Panc1 (cell line): Measurements from ENCODE around the gene LRBA. TPM values are rescaled to one million over a fixed set of nuclear protein-coding genes. Genes with fewer than 3 reads are reported as not detected.

ENCODE experiments used
- ATAC-seq: fragments of 200-7000 bp; cut with Tn5 transposase; 2 replicates; pipeline ENCODE4 v1.9.1; 2020; ENCODE audit warnings: mild to moderate bottlenecking, moderate library complexity
- BruUV-seq: library from RNA; stranded (reverse); fragments of 400-500 nt; replicated peaks from 2 replicates; lab custom pipeline; 2021; lab: Mats Ljungman, UMichigan
- CTCF ChIA-PET: fragments of 300-600 bp; sonication (Branson Sonifier 250); formaldehyde crosslinking; loops from one replicate; lab custom pipeline; 2022; ENCODE audit warnings: antibody characterized with exemption; lab: Charles Lee
- POLR2A ChIA-PET: fragments of 300-600 bp; sonication (Branson Sonifier 250); formaldehyde crosslinking; loops from one replicate; lab custom pipeline; 2022; ENCODE audit warnings: antibody characterized with exemption; lab: Charles Lee
- DNase-seq: peaks from one replicate; pipeline ENCODE4 v3.0.0-alpha.2; 2010; ENCODE audit warnings: low read depth, low spot score
- H3K27ac ChIP-seq: 2 replicates; pipeline ENCODE4 v1.5.1; 2011; ENCODE audit warnings: mild to moderate bottlenecking, low read length, inconsistent platforms
- H3K27me3 ChIP-seq: fragments of 200-500 bp; sonication (Bioruptor generic); 2 replicates; pipeline ENCODE4 v1.6.0; 2014; ENCODE audit warnings: low read length, inconsistent platforms; ENCODE audit not compliant: control insufficient read depth, insufficient read depth
- H3K36me3 ChIP-seq: fragments of 200-500 bp; sonication (Bioruptor generic); 2 replicates; pipeline ENCODE4 v1.5.1; 2014; ENCODE audit warnings: inconsistent platforms, mild to moderate bottlenecking, low read length, moderate library complexity; ENCODE audit not compliant: control insufficient read depth, insufficient read depth
- H3K4me1 ChIP-seq: 2 replicates; pipeline ENCODE4 v1.5.1; 2011; ENCODE audit warnings: inconsistent platforms, mild to moderate bottlenecking, low read length, moderate library complexity; ENCODE audit not compliant: control insufficient read depth, insufficient read depth
- H3K4me3 ChIP-seq, 2 experiments: 2 replicates each; pipeline ENCODE4 v1.5.1; 2011 to 2012; ENCODE audit warnings: low read depth in 2 of 2, low read length in 2 of 2, mild to moderate bottlenecking in 2 of 2, inconsistent platforms in 1 of 2, moderate library complexity in 1 of 2
- H3K9me3 ChIP-seq: fragments of 200-500 bp; sonication (Bioruptor generic); 2 replicates; pipeline ENCODE4 v1.5.1; 2014; ENCODE audit warnings: low read depth, mild to moderate bottlenecking, inconsistent platforms, low read length, moderate library complexity; ENCODE audit not compliant: control insufficient read depth, insufficient read depth
- POLR2AphosphoS5 ChIP-seq: IDR thresholded peaks from 2 replicates; pipeline ENCODE4 v1.6.1; 2012; ENCODE audit warnings: mild to moderate bottlenecking, low read depth, low read length, moderate library complexity
- SIN3A ChIP-seq: IDR thresholded peaks from 2 replicates; pipeline ENCODE4 v1.6.1; 2012; ENCODE audit warnings: low read depth, mild to moderate bottlenecking, low read length, moderate library complexity, borderline replicate concordance; ENCODE audit not compliant: insufficient read depth
- TCF7L2 ChIP-seq: IDR thresholded peaks from 2 replicates; pipeline ENCODE4 v1.6.1; 2011; ENCODE audit warnings: mild to moderate bottlenecking, low read depth, low read length, inconsistent platforms
- in situ Hi-C: cut with HindIII; loops from 2 replicates; pipeline ENCODE4 v1.10.0; 2016; ENCODE audit warnings: low sequenced_read_pairs, low pct_unique_long_range_greater_than_20kb
- intact Hi-C: fragments of 100-400 bp; cut with micrococcal nuclease; formaldehyde crosslinking; loops from one replicate; pipeline ENCODE4 v1.10.0; 2022; ENCODE audit not compliant: unreplicated experiment
- total RNA-seq: library from RNA; stranded (reverse); gene quantifications from one replicate; pipeline ENCODE4 v1.2.1, GENCODE V29; 2021; ENCODE audit not compliant: unreplicated experiment
- TF ChIP-seq, protein P1 (sequence below): fragments of 450-650 bp; IDR thresholded peaks from 2 replicates; pipeline ENCODE4 v1.5.1; 2017; ENCODE audit warnings: mild to moderate bottlenecking
- TF ChIP-seq, protein P2 (sequence below), 2 experiments: IDR thresholded peaks; 2 replicates each; pipeline ENCODE4 v1.6.1; 2011 to 2012; ENCODE audit warnings: low read depth in 2 of 2, control low read depth in 1 of 2, low read length in 1 of 2, mild to moderate bottlenecking in 1 of 2, moderate library complexity in 1 of 2; ENCODE audit not compliant: insufficient read depth in 1 of 2

LRBA gene
- total RNA-seq, 1 experiment from 2014 or later, result 26.4 TPM

DNA sequence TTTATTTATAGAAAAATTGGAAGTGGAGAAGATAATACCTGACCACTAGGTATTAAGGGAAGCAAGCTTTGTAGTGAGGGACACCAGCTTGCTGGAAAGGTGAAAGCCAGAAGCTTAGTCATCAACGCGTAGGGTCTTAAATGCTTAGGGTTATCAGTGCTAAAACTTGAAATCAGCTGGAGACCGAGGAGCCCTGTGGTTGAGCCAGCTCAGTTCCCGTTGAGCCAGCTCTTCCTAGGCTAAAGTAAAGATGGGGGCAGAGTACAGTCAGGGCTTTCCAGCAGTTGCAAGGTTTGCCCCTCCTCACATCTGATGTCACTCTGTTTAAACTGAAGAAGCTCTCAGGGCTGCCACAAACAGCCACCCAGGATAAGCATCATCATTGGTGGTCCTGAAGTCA lies 696.1 kb downstream of the LRBA start:
- CTCF ChIA-PET, result no interaction called here
- Histone ChIP-seq H3K4me3 (no peak overlapping the region), H3K4me1 (no peaks in the 10 kb centered on the region), H3K9me3 (no peaks in the 10 kb centered on the region), H3K27ac (no peak overlapping the region), H3K27me3 (no peaks in the 10 kb centered on the region), H3K36me3 (no peaks in the 10 kb centered on the region)
- ATAC-seq (no peak), DNase-seq (no peak)
- TF ChIP-seq TCF7L2, result no peak
- TF ChIP-seq, protein P1, sequence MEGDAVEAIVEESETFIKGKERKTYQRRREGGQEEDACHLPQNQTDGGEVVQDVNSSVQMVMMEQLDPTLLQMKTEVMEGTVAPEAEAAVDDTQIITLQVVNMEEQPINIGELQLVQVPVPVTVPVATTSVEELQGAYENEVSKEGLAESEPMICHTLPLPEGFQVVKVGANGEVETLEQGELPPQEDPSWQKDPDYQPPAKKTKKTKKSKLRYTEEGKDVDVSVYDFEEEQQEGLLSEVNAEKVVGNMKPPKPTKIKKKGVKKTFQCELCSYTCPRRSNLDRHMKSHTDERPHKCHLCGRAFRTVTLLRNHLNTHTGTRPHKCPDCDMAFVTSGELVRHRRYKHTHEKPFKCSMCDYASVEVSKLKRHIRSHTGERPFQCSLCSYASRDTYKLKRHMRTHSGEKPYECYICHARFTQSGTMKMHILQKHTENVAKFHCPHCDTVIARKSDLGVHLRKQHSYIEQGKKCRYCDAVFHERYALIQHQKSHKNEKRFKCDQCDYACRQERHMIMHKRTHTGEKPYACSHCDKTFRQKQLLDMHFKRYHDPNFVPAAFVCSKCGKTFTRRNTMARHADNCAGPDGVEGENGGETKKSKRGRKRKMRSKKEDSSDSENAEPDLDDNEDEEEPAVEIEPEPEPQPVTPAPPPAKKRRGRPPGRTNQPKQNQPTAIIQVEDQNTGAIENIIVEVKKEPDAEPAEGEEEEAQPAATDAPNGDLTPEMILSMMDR, result no peak
- TF ChIP-seq, protein P2, sequence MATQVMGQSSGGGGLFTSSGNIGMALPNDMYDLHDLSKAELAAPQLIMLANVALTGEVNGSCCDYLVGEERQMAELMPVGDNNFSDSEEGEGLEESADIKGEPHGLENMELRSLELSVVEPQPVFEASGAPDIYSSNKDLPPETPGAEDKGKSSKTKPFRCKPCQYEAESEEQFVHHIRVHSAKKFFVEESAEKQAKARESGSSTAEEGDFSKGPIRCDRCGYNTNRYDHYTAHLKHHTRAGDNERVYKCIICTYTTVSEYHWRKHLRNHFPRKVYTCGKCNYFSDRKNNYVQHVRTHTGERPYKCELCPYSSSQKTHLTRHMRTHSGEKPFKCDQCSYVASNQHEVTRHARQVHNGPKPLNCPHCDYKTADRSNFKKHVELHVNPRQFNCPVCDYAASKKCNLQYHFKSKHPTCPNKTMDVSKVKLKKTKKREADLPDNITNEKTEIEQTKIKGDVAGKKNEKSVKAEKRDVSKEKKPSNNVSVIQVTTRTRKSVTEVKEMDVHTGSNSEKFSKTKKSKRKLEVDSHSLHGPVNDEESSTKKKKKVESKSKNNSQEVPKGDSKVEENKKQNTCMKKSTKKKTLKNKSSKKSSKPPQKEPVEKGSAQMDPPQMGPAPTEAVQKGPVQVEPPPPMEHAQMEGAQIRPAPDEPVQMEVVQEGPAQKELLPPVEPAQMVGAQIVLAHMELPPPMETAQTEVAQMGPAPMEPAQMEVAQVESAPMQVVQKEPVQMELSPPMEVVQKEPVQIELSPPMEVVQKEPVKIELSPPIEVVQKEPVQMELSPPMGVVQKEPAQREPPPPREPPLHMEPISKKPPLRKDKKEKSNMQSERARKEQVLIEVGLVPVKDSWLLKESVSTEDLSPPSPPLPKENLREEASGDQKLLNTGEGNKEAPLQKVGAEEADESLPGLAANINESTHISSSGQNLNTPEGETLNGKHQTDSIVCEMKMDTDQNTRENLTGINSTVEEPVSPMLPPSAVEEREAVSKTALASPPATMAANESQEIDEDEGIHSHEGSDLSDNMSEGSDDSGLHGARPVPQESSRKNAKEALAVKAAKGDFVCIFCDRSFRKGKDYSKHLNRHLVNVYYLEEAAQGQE (IDR thresholded peaks at IDR 0.05; ENCODE audit: insufficient read depth in 1 of 2, low read depth in 2 of 2, low read length in 1 of 2), result no peak
- TF ChIP-seq POLR2AphosphoS5, result no peak
- no peak for TF ChIP-seq SIN3A
- POLR2A ChIA-PET, result no interaction called here
- in situ Hi-C loops, result no loop called here
- no TSS peak for BruUV-seq
- intact Hi-C loops, result no loop called here

DNA sequence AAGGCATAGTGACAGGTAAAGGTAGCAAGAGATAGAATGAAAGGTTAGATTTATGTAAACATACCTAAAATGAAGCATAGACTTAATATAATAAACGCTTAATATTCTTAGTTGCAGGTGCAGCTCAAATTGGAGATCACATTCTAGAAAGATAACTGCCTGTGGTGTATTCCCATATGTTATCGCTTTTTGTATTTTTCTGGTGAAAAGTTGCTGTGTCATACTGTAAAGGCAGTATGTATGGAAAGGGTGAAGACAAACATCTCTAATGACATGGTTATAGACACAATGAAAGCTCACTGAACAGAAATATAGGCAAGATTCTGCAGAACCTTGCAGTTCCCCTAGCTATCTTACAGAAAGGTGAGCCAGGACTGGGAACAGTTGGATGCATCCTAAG lies 696.6 kb downstream of the LRBA start:
- TF ChIP-seq, protein P1, result no peak
- TF ChIP-seq, protein P2 (IDR thresholded peaks at IDR 0.05; ENCODE audit: insufficient read depth in 1 of 2, low read depth in 2 of 2, low read length in 1 of 2), result no peak
- no peak for TF ChIP-seq TCF7L2
- no peak for TF ChIP-seq SIN3A
- TF ChIP-seq POLR2AphosphoS5, result no peak
- H3K36me3 ChIP-seq, result no peaks in the 10 kb centered on the region
- H3K4me3 ChIP-seq, result no peak overlapping the region
- ChIA-PET POLR2A (no interaction called here), CTCF (no interaction called here)
- in situ Hi-C loops, result no loop called here
- no peaks in the 10 kb centered on the region for H3K4me1 ChIP-seq
- no peak overlapping the region for H3K27ac ChIP-seq
- intact Hi-C loops, result no loop called here
- no peak for DNase-seq
- no TSS peak for BruUV-seq
- H3K27me3 ChIP-seq, result no peaks in the 10 kb centered on the region
- no peak for ATAC-seq
- no peaks in the 10 kb centered on the region for H3K9me3 ChIP-seq
